ENCODE data around the gene KBTBD2.
A peak's percentile ranks its signal among the peaks of the same experiment; 100 is the strongest.
"Not testable (repeated sequence)": the region's sequence is repeated elsewhere in the genome, so short reads cannot be mapped to it uniquely, and the experiment has no call there.

KBTBD2 gene

GRCh38 chr7:32891043-32891799, at the start of gene KBTBD2:
Gene KBTBD2 (minus strand): TSS chr7:32891760. CDS start chr7:32879604, 12,156 bp downstream.
- DNase-seq: peak; percentile 53

GRCh38 chr7:32941181-32941580, 49.6 kb upstream of the KBTBD2 start:
- no peak for DNase-seq

- no peak for DNase-seq
These were observed 46.0 kb upstream of the KBTBD2 start for GRCh38 chr7:32937344-32938174.

- DNase-seq: no peak
These were observed 45.1 kb upstream of the KBTBD2 start for GRCh38 chr7:32936689-32937088.

GRCh38 chr7:32935558-32935957, 44.0 kb upstream of the KBTBD2 start:
- DNase-seq: no peak

GRCh38 chr7:32930378-32930777, 38.8 kb upstream of the KBTBD2 start:
- DNase-seq: no peak

GRCh38 chr7:32929430-32930143, 38.0 kb upstream of the KBTBD2 start:
- no peak for DNase-seq

GRCh38 chr7:32928785-32929298, 37.3 kb upstream of the KBTBD2 start:
- no peak for DNase-seq

GRCh38 chr7:32921896-32922295, 30.3 kb upstream of the KBTBD2 start:
- peak in 1 of 2 donors; percentile 47 for DNase-seq

- not testable (repeated sequence) for DNase-seq
These were observed 25.4 kb upstream of the KBTBD2 start for GRCh38 chr7:32916994-32917393.

GRCh38 chr7:32916006-32916405, 24.4 kb upstream of the KBTBD2 start:
- no peak for DNase-seq

GRCh38 chr7:32915041-32915536, 23.5 kb upstream of the KBTBD2 start:
- no peak for DNase-seq

GRCh38 chr7:32914184-32914583, 22.6 kb upstream of the KBTBD2 start:
- no peak for DNase-seq

GRCh38 chr7:32910195-32910594, 18.6 kb upstream of the KBTBD2 start:
- no peak for DNase-seq

- peak; percentile 85 to 87 for DNase-seq
These were observed 13.7 kb upstream of the KBTBD2 start for GRCh38 chr7:32905175-32905662.

GRCh38 chr7:32901629-32902028, 10.1 kb upstream of the KBTBD2 start:
- no peak for DNase-seq

GRCh38 chr7:32900433-32900995, 9.0 kb upstream of the KBTBD2 start:
- no peak for DNase-seq

GRCh38 chr7:32897376-32897775, 5.8 kb upstream of the KBTBD2 start:
- DNase-seq: not testable (repeated sequence)

- DNase-seq: no peak
These were observed 5.2 kb upstream of the KBTBD2 start for GRCh38 chr7:32896564-32897347.

- no peak for DNase-seq
These were observed 2.6 kb upstream of the KBTBD2 start for GRCh38 chr7:32894171-32894570.

- DNase-seq: no peak
These were observed 2.2 kb upstream of the KBTBD2 start for GRCh38 chr7:32893722-32894121.

- no peak for DNase-seq
These were observed 1.6 kb upstream of the KBTBD2 start for GRCh38 chr7:32893207-32893524.

All from inflammatory macrophage treated with lipopolysaccharide for 1 hour (primary cell).